IMR-90 (cell line): ENCODE results near the gene UBN1. TPM values are rescaled to one million over a fixed set of nuclear protein-coding genes. Genes with fewer than 3 reads are reported as not detected.

Experiments used
- ATAC-seq: fragments of 200-7000 bp; cut with Tn5 transposase; 2 replicates; pipeline ENCODE4 v1.9.1; 2020; ENCODE audit warnings: low read depth, mild to moderate bottlenecking, moderate library complexity
- Bru-seq: library from RNA; stranded (reverse); fragments of 400-500 nt; gene quantifications from one replicate; lab custom pipeline; 2021; lab: Mats Ljungman, UMichigan
- BruChase-seq, 2 experiments: library from RNA; stranded (reverse); fragments of 400-500 nt; gene quantifications; one replicate each; lab custom pipeline; 2021; lab: Mats Ljungman, UMichigan
- BruUV-seq: library from RNA; stranded (reverse); fragments of 400-500 nt; replicated peaks from 2 replicates; lab custom pipeline; 2021; lab: Mats Ljungman, UMichigan
- CTCF ChIA-PET: fragments of 300-600 bp; formaldehyde crosslinking; extraction: SDS; loops from one replicate; lab custom pipeline; 2021; ENCODE audit warnings: antibody characterized with exemption; lab: Yijun Ruan, JAX
- POLR2A ChIA-PET: fragments of 300-600 bp; sonication (Branson Sonifier 250); formaldehyde crosslinking; loops from one replicate; lab custom pipeline; 2022; ENCODE audit warnings: antibody characterized with exemption; ENCODE audit not compliant: unreplicated experiment; lab: Charles Lee
- DNase-seq: peaks from one replicate; pipeline ENCODE4 v3.0.0; 2013
- H2AFZ ChIP-seq: replicated peaks from 2 replicates; pipeline ENCODE3; 2013; ENCODE audit warnings: low read length, mild to moderate bottlenecking; ENCODE audit not compliant: poor library complexity
- H2AK5ac ChIP-seq: 2 replicates; pipeline ENCODE4 v1.6.1; 2013; ENCODE audit warnings: low read depth, low read length, inconsistent platforms
- H2AK9ac ChIP-seq: replicated peaks from 2 replicates; pipeline ENCODE3; 2013; ENCODE audit warnings: mild to moderate bottlenecking, low read depth, low read length, moderate library complexity; ENCODE audit not compliant: poor library complexity
- H2BK120ac ChIP-seq: 2 replicates; pipeline ENCODE4 v1.6.1; 2013; ENCODE audit warnings: low read depth, low read length, inconsistent platforms
- H2BK15ac ChIP-seq: 3 replicates; pipeline ENCODE4 v1.6.1; 2013; ENCODE audit warnings: low read depth, low read length, inconsistent platforms
- H2BK20ac ChIP-seq: 2 replicates; pipeline ENCODE4 v1.6.1; 2013; ENCODE audit warnings: low read depth, mild to moderate bottlenecking, inconsistent platforms, low read length, moderate library complexity
- H2BK5ac ChIP-seq: 2 replicates; pipeline ENCODE4 v1.6.1; 2013; ENCODE audit warnings: mild to moderate bottlenecking, low read depth, low read length, inconsistent platforms; ENCODE audit not compliant: poor library complexity, severe bottlenecking
- H3K14ac ChIP-seq: replicated peaks from 2 replicates; pipeline ENCODE4 v1.6.1; 2013; ENCODE audit warnings: low read depth, low read length, inconsistent platforms
- H3K18ac ChIP-seq: 2 replicates; pipeline ENCODE4 v1.6.1; 2013; ENCODE audit warnings: low read depth, low read length, control low read depth
- H3K23ac ChIP-seq: 2 replicates; pipeline ENCODE4 v1.6.1; 2013; ENCODE audit warnings: low read depth, low read length, inconsistent platforms
- H3K27ac ChIP-seq: 2 replicates; pipeline ENCODE4 v1.5.1; 2013; ENCODE audit warnings: mild to moderate bottlenecking, control low read depth, low read length; ENCODE audit not compliant: insufficient read depth
- H3K27me3 ChIP-seq: 2 replicates; pipeline ENCODE4 v1.6.1; 2013; ENCODE audit warnings: low read length; ENCODE audit not compliant: control insufficient read depth, insufficient read depth
- H3K36me3 ChIP-seq: 2 replicates; pipeline ENCODE4 v1.6.1; 2013; ENCODE audit warnings: low read length, mixed read lengths; ENCODE audit not compliant: control insufficient read depth, insufficient read depth
- H3K4ac ChIP-seq: 2 replicates; pipeline ENCODE4 v1.6.1; 2013; ENCODE audit warnings: low read depth, low read length, inconsistent platforms
- H3K4me1 ChIP-seq: 2 replicates; pipeline ENCODE4 v1.6.1; 2013; ENCODE audit warnings: low read length, mixed read lengths; ENCODE audit not compliant: control insufficient read depth, insufficient read depth
- H3K4me2 ChIP-seq: 2 replicates; pipeline ENCODE4 v1.6.1; 2013; ENCODE audit warnings: low read depth, mild to moderate bottlenecking, control low read depth, low read length, moderate library complexity
- H3K4me3 ChIP-seq: 2 replicates; pipeline ENCODE4 v1.5.1; 2013; ENCODE audit warnings: low read depth, mild to moderate bottlenecking, control low read depth, low read length, moderate library complexity; ENCODE audit not compliant: insufficient read depth
- H3K56ac ChIP-seq: 2 replicates; pipeline ENCODE4 v1.6.1; 2013; ENCODE audit warnings: low read length, inconsistent platforms; ENCODE audit not compliant: insufficient read depth; ENCODE audit errors: extremely low read depth
- H3K79me1 ChIP-seq, 2 experiments: 2 replicates each; pipeline ENCODE4 v1.6.1; 2013; ENCODE audit warnings: low read length in 2 of 2, inconsistent platforms in 1 of 2, low read depth in 1 of 2
- H3K9ac ChIP-seq: 2 replicates; pipeline ENCODE4 v1.6.1; 2013; ENCODE audit warnings: low read depth, low read length, control low read depth
- H3K9me1 ChIP-seq: 2 replicates; pipeline ENCODE4 v1.6.1; 2013; ENCODE audit warnings: low read length, inconsistent platforms; ENCODE audit not compliant: insufficient read depth
- H3K9me3 ChIP-seq: 2 replicates; pipeline ENCODE4 v1.6.1; 2013; ENCODE audit warnings: low read length; ENCODE audit not compliant: control insufficient read depth, insufficient read depth
- H4K20me1 ChIP-seq: 2 replicates; pipeline ENCODE4 v1.6.1; 2013; ENCODE audit warnings: low read length, inconsistent platforms; ENCODE audit not compliant: insufficient read depth
- H4K5ac ChIP-seq: 2 replicates; pipeline ENCODE4 v1.6.1; 2013; ENCODE audit warnings: mild to moderate bottlenecking, low read depth, low read length, control low read depth
- H4K8ac ChIP-seq, 2 experiments: 2 replicates each; pipeline ENCODE4 v1.6.1; 2013; ENCODE audit warnings: low read depth in 2 of 2, low read length in 2 of 2, control low read depth in 1 of 2, inconsistent platforms in 1 of 2
- H4K91ac ChIP-seq: 2 replicates; pipeline ENCODE4 v1.6.1; 2013; ENCODE audit warnings: low read depth, low read length, inconsistent platforms; ENCODE audit not compliant: insufficient read depth
- CEBPB ChIP-seq: IDR thresholded peaks from 2 replicates; pipeline ENCODE4 v1.6.1; 2012; ENCODE audit warnings: low read depth, low read length, improper control_type of control experiment
- CHD1 ChIP-seq: IDR thresholded peaks from 2 replicates; pipeline ENCODE4 v1.6.1; 2012; ENCODE audit warnings: low read depth, low read length, improper control_type of control experiment
- FOS ChIP-seq: fragments of 150-350 bp; IDR thresholded peaks from 2 replicates; pipeline ENCODE4 v1.6.1; 2016; ENCODE audit warnings: low read depth, low read length
- MAFK ChIP-seq: IDR thresholded peaks from 2 replicates; pipeline ENCODE4 v1.6.1; 2012; ENCODE audit warnings: low read depth, low read length, improper control_type of control experiment
- MAZ ChIP-seq: IDR thresholded peaks from 2 replicates; pipeline ENCODE4 v1.6.1; 2012; ENCODE audit warnings: low read depth, mild to moderate bottlenecking, low read length, improper control_type of control experiment, moderate library complexity, borderline replicate concordance
- MXI1 ChIP-seq: IDR thresholded peaks from 2 replicates; pipeline ENCODE4 v1.6.1; 2012; ENCODE audit warnings: low read depth, mild to moderate bottlenecking, low read length, moderate library complexity, borderline replicate concordance
- NFE2L2 ChIP-seq: fragments of 150-350 bp; IDR thresholded peaks from 2 replicates; pipeline ENCODE4 v1.6.1; 2016; ENCODE audit warnings: low read depth, mild to moderate bottlenecking, low read length
- POLR2A ChIP-seq: IDR thresholded peaks from 2 replicates; pipeline ENCODE4 v1.6.1; 2012; ENCODE audit warnings: mild to moderate bottlenecking, low read depth, low read length
- RAD21 ChIP-seq: IDR thresholded peaks from 2 replicates; pipeline ENCODE4 v1.6.1; 2012; ENCODE audit warnings: low read length, improper control_type of control experiment
- RCOR1 ChIP-seq: IDR thresholded peaks from 2 replicates; pipeline ENCODE4 v1.6.1; 2012; ENCODE audit warnings: mild to moderate bottlenecking, low read length, improper control_type of control experiment; ENCODE audit not compliant: insufficient replicate concordance
- RFX5 ChIP-seq: IDR thresholded peaks from 2 replicates; pipeline ENCODE4 v1.8.0; 2012; ENCODE audit warnings: low read depth, mild to moderate bottlenecking, low read length, moderate library complexity
- WGBS, 2 experiments: methylation state at CpG; one replicate each; pipeline versions ENCODE4 v1.1.5 to v1.1.7; 2013; ENCODE audit warnings: missing lambda C conversion rate in 2 of 2; ENCODE audit not compliant: insufficient read length in 1 of 2; ENCODE audit errors: extremely low coverage in 2 of 2; 5-methylcytosine and 5-hydroxymethylcytosine counted together
- dilution Hi-C: fragments of 300-500 bp; cut with HindIII; formaldehyde crosslinking; loops from one replicate; pipeline ENCODE4 v1.14.3; 2018; ENCODE audit warnings: low sequenced_read_pairs; ENCODE audit not compliant: unreplicated experiment
- in situ Hi-C: fragments of 300-500 bp; cut with MboI; formaldehyde crosslinking; loops from 3 replicates; pipeline ENCODE4 v1.14.3; 2019; ENCODE audit warnings: low sequenced_read_pairs, inconsistent platforms, mixed read lengths
- intact Hi-C: fragments of 100-400 bp; cut with micrococcal nuclease; formaldehyde crosslinking; loops from 2 replicates; pipeline ENCODE4 v1.10.0; 2022
- long read RNA-seq: library from polyadenylated mRNA; unstranded; transcript quantifications from one replicate; pipeline ENCODE4 v2.0.0, GENCODE V29; 2021; ENCODE audit not compliant: unreplicated experiment
- polyA plus RNA-seq, 3 experiments: library from polyadenylated mRNA; depleted of rRNA; stranded (reverse); fragments of >200 nt; gene quantifications; 2 replicates each; pipeline ENCODE4 v1.2.3, GENCODE V29; 2012; ENCODE audit warnings: low replicate concordance in 1 of 3
- total RNA-seq: library from RNA; depleted of rRNA; stranded (reverse); fragments of >200 nt; gene quantifications from 2 replicates; pipeline ENCODE4 v1.2.3, GENCODE V29; 2012; rRNA removed
- TF ChIP-seq, protein P1 (sequence below): fragments of 150-350 bp; IDR thresholded peaks from 2 replicates; pipeline ENCODE4 v1.6.1; 2017; ENCODE audit warnings: mild to moderate bottlenecking, antibody characterized with exemption, low read length, low read depth
- TF ChIP-seq, protein P2 (sequence below): fragments of 150-350 bp; IDR thresholded peaks from 2 replicates; pipeline ENCODE4 v1.6.1; 2016; ENCODE audit warnings: low read depth, mild to moderate bottlenecking, low read length, moderate library complexity, borderline replicate concordance

Gene UBN1
- total RNA-seq (5.7 and 7.8 TPM in 2 replicates), polyA plus RNA-seq (2012; rRNA removed) (12.9 and 16.3 TPM in 2 replicates), Bru-seq, nascent RNA (percentile 85 among the genes with signal in this experiment), BruChase-seq, experiment 1, labeled RNA remaining after a 6-hour chase (percentile 93 among the genes with signal in this experiment), BruChase-seq, experiment 2, labeled RNA remaining after a 2-hour chase (percentile 94 among the genes with signal in this experiment)
- 7.6 and 8.8 TPM in 2 replicates for polyA plus RNA-seq (2012; cell fraction: cytosol; rRNA removed)
- polyA plus RNA-seq (2012; cell fraction: nucleus; rRNA removed; ENCODE audit: low replicate concordance), result 43.7 and 49.4 TPM in 2 replicates
- long read RNA-seq, partial matches to known transcripts, result 39 of 44 reads
- long read RNA-seq, other reads (novel, unspliced or antisense), result 3 of 44 reads

DNA sequence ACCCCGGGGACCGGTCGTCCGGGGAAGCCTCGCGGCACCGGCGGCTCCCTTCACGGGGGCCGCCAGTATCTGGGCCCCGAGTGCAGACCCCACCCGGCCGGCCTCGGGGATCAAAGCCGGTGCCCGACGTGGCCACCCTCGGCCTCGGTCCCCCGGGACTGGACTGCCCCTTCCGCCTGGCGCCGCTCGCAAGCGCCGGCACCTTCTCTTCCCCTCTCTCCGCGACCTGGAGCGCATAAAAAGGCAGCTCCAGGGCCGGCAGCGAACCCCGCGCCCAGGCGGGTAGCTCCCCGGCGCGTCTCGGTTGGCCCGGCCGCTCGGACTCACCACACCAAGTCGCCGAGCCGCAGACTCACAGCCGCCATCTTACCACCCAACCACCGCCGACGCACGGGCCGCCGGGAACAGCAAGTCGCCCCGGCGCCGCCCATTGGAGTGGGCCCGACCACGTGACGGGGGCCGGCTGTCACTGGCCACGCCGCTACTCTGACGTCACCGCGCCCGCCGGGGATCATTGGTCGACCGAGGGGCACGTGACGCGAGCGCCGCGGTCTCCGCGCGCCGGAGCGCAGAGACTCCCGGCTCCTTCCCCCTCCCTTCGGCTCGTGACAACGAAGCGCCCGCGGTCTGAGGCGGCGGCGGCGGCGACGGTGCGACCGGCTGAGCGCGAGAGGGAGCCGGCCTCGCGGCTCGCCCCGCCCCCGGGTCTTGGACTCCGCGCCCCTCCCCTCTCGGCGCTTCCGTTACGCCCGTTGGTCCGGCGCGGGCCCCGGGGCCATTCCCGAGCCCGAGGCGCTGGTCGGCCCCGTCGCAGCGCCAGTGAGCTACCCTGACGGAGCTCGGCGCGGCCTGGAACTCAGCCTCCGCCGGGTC, at the start of gene UBN1, which contains the start of gene GLYR1:
Gene UBN1 (plus strand): TSS at position 581 of the 873 bp plus-strand sequence. CDS start 5,437 bp downstream, outside the sequence.
Gene GLYR1 (minus strand): TSS at position 388 of the 873 bp plus-strand sequence. CDS start 23 bp downstream, at position 365.
- ChIA-PET CTCF (no interaction called here), POLR2A (no interaction called here)
- Histone ChIP-seq H3K14ac (peak within 1 kb of the TSS; percentile 56), H2BK15ac (no peak within 1 kb of the TSS), H4K91ac (no peak within 1 kb of the TSS), H4K5ac (no peak within 1 kb of the TSS), H3K18ac (no peak within 1 kb of the TSS), H4K8ac (peak within 1 kb of the TSS; percentile 71 to 82; a peak in 2 of 4 replicates), H3K4me3 (peak within 1 kb of the TSS; percentile 88), H3K27ac (peak within 1 kb of the TSS; percentile 90), H3K4ac (peak within 1 kb of the TSS; percentile 68), H4K20me1 (peaks cover 48% of the 10 kb centered on the region), H2BK20ac (no peak within 1 kb of the TSS), H3K4me2 (peak within 1 kb of the TSS; percentile 94), H2AFZ (peak within 1 kb of the TSS; percentile 95), H3K23ac (peak within 1 kb of the TSS; percentile 39), H3K27me3 (no peaks in the 10 kb centered on the region), H2AK9ac (peak within 1 kb of the TSS; percentile 93), H2AK5ac (peak within 1 kb of the TSS; percentile 4; the same call in 1 of the 2 replicates), H3K4me1 (peaks cover 10% of the 10 kb centered on the region), H3K56ac (peak within 1 kb of the TSS; percentile 64; the same call in 1 of the 2 replicates), H3K36me3 (peaks cover 17% of the 10 kb centered on the region), H2BK120ac (no peak within 1 kb of the TSS), H3K9me1 (no peaks in the 10 kb centered on the region; the same call in 1 of the 2 replicates), H2BK5ac (peak within 1 kb of the TSS; percentile 68), H3K79me1 (peaks cover 16 to 41% of the 10 kb centered on the region in 2 experiments), H3K9ac (peak within 1 kb of the TSS; percentile 88), H3K9me3 (no peaks in the 10 kb centered on the region)
- dilution Hi-C loops, result no loop called here
- no TSS peak for BruUV-seq
- ATAC-seq (peak; percentile 92), DNase-seq (peak; percentile 95)
- in situ Hi-C loops, result no loop called here
- intact Hi-C loops, result loop anchor here (5.0 kb wide), 1 partner anchor 185 kb away; the partner anchor contains the start of gene NAGPA
- WGBS, 2 experiments, result 0% methylated on average over 66 of the region's 126 CpGs; no CpG with 5 or more reads in 1 of the 2 experiments
- no peak for TF ChIP-seq CEBPB
- no peak for TF ChIP-seq CHD1
- TF ChIP-seq, protein P1, sequence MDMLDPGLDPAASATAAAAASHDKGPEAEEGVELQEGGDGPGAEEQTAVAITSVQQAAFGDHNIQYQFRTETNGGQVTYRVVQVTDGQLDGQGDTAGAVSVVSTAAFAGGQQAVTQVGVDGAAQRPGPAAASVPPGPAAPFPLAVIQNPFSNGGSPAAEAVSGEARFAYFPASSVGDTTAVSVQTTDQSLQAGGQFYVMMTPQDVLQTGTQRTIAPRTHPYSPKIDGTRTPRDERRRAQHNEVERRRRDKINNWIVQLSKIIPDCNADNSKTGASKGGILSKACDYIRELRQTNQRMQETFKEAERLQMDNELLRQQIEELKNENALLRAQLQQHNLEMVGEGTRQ, result peak; percentile 100
- TF ChIP-seq, protein P2, sequence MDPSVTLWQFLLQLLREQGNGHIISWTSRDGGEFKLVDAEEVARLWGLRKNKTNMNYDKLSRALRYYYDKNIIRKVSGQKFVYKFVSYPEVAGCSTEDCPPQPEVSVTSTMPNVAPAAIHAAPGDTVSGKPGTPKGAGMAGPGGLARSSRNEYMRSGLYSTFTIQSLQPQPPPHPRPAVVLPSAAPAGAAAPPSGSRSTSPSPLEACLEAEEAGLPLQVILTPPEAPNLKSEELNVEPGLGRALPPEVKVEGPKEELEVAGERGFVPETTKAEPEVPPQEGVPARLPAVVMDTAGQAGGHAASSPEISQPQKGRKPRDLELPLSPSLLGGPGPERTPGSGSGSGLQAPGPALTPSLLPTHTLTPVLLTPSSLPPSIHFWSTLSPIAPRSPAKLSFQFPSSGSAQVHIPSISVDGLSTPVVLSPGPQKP, result no peak
- no peak for TF ChIP-seq RFX5
- no peak for TF ChIP-seq RCOR1
- TF ChIP-seq MXI1, result peak; percentile 64; the same call in 1 of the 2 replicates
- 0 out of 2 replicates have a peak, but pooled peaks have one; percentile 1 for TF ChIP-seq NFE2L2
- TF ChIP-seq MAZ, result peak; percentile 95
- TF ChIP-seq RAD21, result no peak
- peak; percentile 91 for TF ChIP-seq FOS
- TF ChIP-seq POLR2A, result peak; percentile 87
- TF ChIP-seq MAFK, result no peak
